T-cell (primary cell): ENCODE results near the gene ONECUT1. TPM values are rescaled to one million over a fixed set of nuclear protein-coding genes. Genes with fewer than 3 reads are reported as not detected.

Experiments used
- ATAC-seq, 4 experiments: fragments of 200-7000 bp in 3 of 4; fragments of 150-1000 bp in 1 of 4; cut with Tn5 transposase; replicated peaks in 1 of 4; 1 replicate in 3 of 4; 2 replicates in 1 of 4; pipeline ENCODE4 v1.10.0; 2021; ENCODE audit warnings: moderate library complexity in 3 of 4, mild to moderate bottlenecking in 2 of 4, moderate number of reproducible peaks in 1 of 4
- CTCF ChIA-PET, 2 donors: fragments of 300-600 bp; sonication (Branson Sonifier 250); formaldehyde crosslinking; loops; one replicate each; lab custom pipeline; 2022; ENCODE audit warnings: antibody characterized with exemption in 2 of 2; lab: Charles Lee
- POLR2A ChIA-PET, 2 donors: fragments of 300-600 bp; sonication (Branson Sonifier 250); formaldehyde crosslinking; loops; one replicate each; lab custom pipeline; 2022; ENCODE audit warnings: antibody characterized with exemption in 2 of 2; lab: Charles Lee
- DNase-seq, 35 experiments: peaks; one replicate each; pipeline versions ENCODE4 v3.0.0 to v3.0.0-alpha.2; 2013 to 2023
- H3K27ac ChIP-seq: one replicate; pipeline ENCODE4 v1.5.1; 2013; ENCODE audit warnings: low read length
- H3K27me3 ChIP-seq, 2 experiments: replicated peaks in 1 of 2; 1 replicate in 1 of 2; 2 replicates in 1 of 2; pipeline versions ENCODE4 v1.6.1 to v1.7.0; 2013; ENCODE audit warnings: low read length in 1 of 2, mixed read lengths in 1 of 2; ENCODE audit not compliant: control insufficient read depth in 2 of 2, insufficient read depth in 2 of 2; ENCODE audit errors: extremely low read depth in 1 of 2
- H3K36me3 ChIP-seq, 2 donors: 1 replicate in 1 of 2; 2 replicates in 1 of 2; pipeline versions ENCODE4 v1.6.1 to v1.7.0; 2013; ENCODE audit warnings: low read length in 1 of 2; ENCODE audit not compliant: control insufficient read depth in 2 of 2, insufficient read depth in 1 of 2; ENCODE audit errors: extremely low read depth in 1 of 2
- H3K4me1 ChIP-seq, 2 experiments: 1 replicate in 1 of 2; 2 replicates in 1 of 2; pipeline versions ENCODE4 v1.6.1 to v1.7.0; 2013; ENCODE audit warnings: low read length in 2 of 2, mixed read lengths in 1 of 2; ENCODE audit not compliant: insufficient read depth in 2 of 2, control insufficient read depth in 1 of 2; ENCODE audit errors: extremely low read depth in 1 of 2
- H3K4me3 ChIP-seq, 2 donors: 1 replicate in 1 of 2; 2 replicates in 1 of 2; pipeline versions ENCODE4 v1.5.1 to v1.7.0; 2013; ENCODE audit warnings: mild to moderate bottlenecking in 2 of 2, low read length in 1 of 2, moderate library complexity in 1 of 2; ENCODE audit not compliant: control insufficient read depth in 1 of 2; ENCODE audit errors: extremely low read depth in 1 of 2
- H3K9me3 ChIP-seq: 2 replicates; pipeline ENCODE4 v1.7.0; 2013
- H3K27ac Mint-ChIP-seq, 2 donors: one replicate each; pipeline ENCODE4 v1.8.0; 2020 to 2021; ENCODE audit warnings: mild to moderate bottlenecking in 2 of 2, mixed read lengths in 2 of 2
- H3K27me3 Mint-ChIP-seq, 2 donors: one replicate each; pipeline ENCODE4 v1.8.0; 2021 to 2022; ENCODE audit warnings: mixed read lengths in 2 of 2
- H3K36me3 Mint-ChIP-seq: one replicate; pipeline ENCODE4 v1.8.0; 2021; ENCODE audit warnings: mixed read lengths
- H3K4me1 Mint-ChIP-seq, 3 donors: one replicate each; pipeline ENCODE4 v1.8.0; 2020 to 2022; ENCODE audit warnings: mixed read lengths in 3 of 3, mild to moderate bottlenecking in 1 of 3
- H3K4me3 Mint-ChIP-seq, 3 donors: one replicate each; pipeline ENCODE4 v1.8.0; 2020 to 2022; ENCODE audit warnings: mild to moderate bottlenecking in 3 of 3, mixed read lengths in 3 of 3, moderate library complexity in 3 of 3
- H3K9me3 Mint-ChIP-seq, 3 donors: one replicate each; pipeline ENCODE4 v1.8.0; 2020 to 2022; ENCODE audit warnings: mixed read lengths in 3 of 3
- WGBS: methylation state at CpG from one replicate; pipeline ENCODE4 v1.1.5; 2013; ENCODE audit warnings: missing lambda C conversion rate; ENCODE audit not compliant: insufficient coverage; 5-methylcytosine and 5-hydroxymethylcytosine counted together
- total RNA-seq, 35 experiments: library from RNA in 6 of 35; stranded (reverse) in 6 of 35; fragments of 120-200 nt in 1 of 35; gene quantifications; one replicate each; pipeline versions ENCODE4 v1.2.1 to v1.2.4 and lab custom pipeline; 2013 to 2026

The ONECUT1 gene
- total RNA-seq, 5 donors from 2014 or later (not counting 1 experiment from before 2014, with no cell fraction given) = 0.13 TPM; not detected in 4

GRCh38 chr15:52717481-52717880 is 72.7 kb downstream of the ONECUT1 start:
- ChIA-PET POLR2A (no interaction called here), CTCF (no interaction called here)
- H3K4me3 ChIP-seq = no peak overlapping the region
- DNase-seq (no peak), ATAC-seq (no peak)
- Mint-ChIP-seq H3K4me1 (no peaks in the 10 kb centered on the region), H3K27me3 (no peaks in the 10 kb centered on the region), H3K36me3 (no peaks in the 10 kb centered on the region), H3K27ac (no peak overlapping the region), H3K4me3 (no peak overlapping the region), H3K9me3 (no peaks in the 10 kb centered on the region)
- H3K27me3 ChIP-seq = peaks cover 0 to 2% of the 10 kb centered on the region in 2 experiments
- no peak overlapping the region for H3K27ac ChIP-seq
- 80% methylated on average over 1 of the region's 6 CpGs for WGBS
- no peaks in the 10 kb centered on the region for H3K36me3 ChIP-seq
- H3K9me3 ChIP-seq = no peaks in the 10 kb centered on the region
- no peaks in the 10 kb centered on the region for H3K4me1 ChIP-seq

DNA sequence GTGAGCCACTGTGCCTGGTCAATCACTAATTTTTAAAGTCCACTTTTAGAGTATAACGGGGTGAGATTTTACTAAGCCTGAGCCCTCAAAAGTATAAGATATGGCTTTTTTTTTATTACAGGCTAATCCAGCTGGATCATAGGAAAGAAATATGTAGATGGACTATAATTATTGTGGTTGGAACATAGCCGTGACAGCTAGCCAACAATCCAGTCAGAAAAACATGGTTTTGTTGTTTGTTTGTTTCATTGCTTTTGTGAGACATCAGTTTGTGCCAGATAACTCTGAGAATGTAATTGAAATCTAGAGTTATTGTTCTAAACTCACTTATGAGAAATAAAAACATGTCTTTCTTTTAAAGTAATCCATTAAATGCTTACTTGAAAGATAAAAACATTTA is 73.6 kb downstream of the ONECUT1 start:
- Histone ChIP-seq H3K4me3 (no peak overlapping the region), H3K9me3 (no peaks in the 10 kb centered on the region), H3K36me3 (no peaks in the 10 kb centered on the region), H3K27ac (no peak overlapping the region), H3K4me1 (no peaks in the 10 kb centered on the region), H3K27me3 (peaks cover 0 to 2% of the 10 kb centered on the region in 2 experiments)
- ChIA-PET POLR2A (no interaction called here), CTCF (no interaction called here)
- Mint-ChIP-seq H3K4me3 (no peak overlapping the region), H3K4me1 (no peaks in the 10 kb centered on the region), H3K36me3 (no peaks in the 10 kb centered on the region), H3K27me3 (no peaks in the 10 kb centered on the region), H3K9me3 (no peaks in the 10 kb centered on the region), H3K27ac (no peak overlapping the region)
- DNase-seq = no peak
- WGBS = 0% methylated on average over 1 of the region's 2 CpGs
- no peak for ATAC-seq

- no peak for ATAC-seq
- no peaks in the 10 kb centered on the region for H3K9me3 Mint-ChIP-seq
- Histone ChIP-seq H3K27ac (no peak overlapping the region), H3K27me3 (peaks cover 0 to 2% of the 10 kb centered on the region in 2 experiments), H3K36me3 (no peaks in the 10 kb centered on the region), H3K9me3 (no peaks in the 10 kb centered on the region), H3K4me1 (no peaks in the 10 kb centered on the region), H3K4me3 (no peak overlapping the region)
- no peak overlapping the region for H3K4me3 Mint-ChIP-seq
- WGBS = 93% methylated on average over 3 of the region's 5 CpGs
- H3K4me1 Mint-ChIP-seq = no peaks in the 10 kb centered on the region
- no peaks in the 10 kb centered on the region for H3K27me3 Mint-ChIP-seq
- ChIA-PET POLR2A (no interaction called here), CTCF (no interaction called here)
- H3K36me3 Mint-ChIP-seq = no peaks in the 10 kb centered on the region
- DNase-seq = no peak
- H3K27ac Mint-ChIP-seq = no peak overlapping the region
Observed at GRCh38 chr15:52715411-52715810, 74.7 kb downstream of the ONECUT1 start.

- ATAC-seq (no peak), DNase-seq (no peak)
- Mint-ChIP-seq H3K4me1 (no peaks in the 10 kb centered on the region), H3K4me3 (no peak overlapping the region), H3K27me3 (no peaks in the 10 kb centered on the region), H3K27ac (no peak overlapping the region), H3K9me3 (no peaks in the 10 kb centered on the region), H3K36me3 (no peaks in the 10 kb centered on the region)
- Histone ChIP-seq H3K27me3 (peaks cover 0 to 2% of the 10 kb centered on the region in 2 experiments), H3K36me3 (no peaks in the 10 kb centered on the region), H3K9me3 (no peaks in the 10 kb centered on the region), H3K4me3 (no peak overlapping the region), H3K4me1 (no peaks in the 10 kb centered on the region), H3K27ac (no peak overlapping the region)
- WGBS = 71% methylated on average over 2 of the region's 3 CpGs
- POLR2A ChIA-PET = no interaction called here
- CTCF ChIA-PET = no interaction called here
Observed at GRCh38 chr15:52714968-52715367, 75.2 kb downstream of the ONECUT1 start.

GRCh38 chr15:52710708-52711389 is 79.3 kb downstream of the ONECUT1 start:
- no peaks in the 10 kb centered on the region for H3K36me3 ChIP-seq
- no peak overlapping the region for H3K4me3 ChIP-seq
- H3K9me3 ChIP-seq = no peaks in the 10 kb centered on the region
- no peaks in the 10 kb centered on the region for H3K27me3 ChIP-seq
- WGBS = 100% methylated on average over 1 of the region's 2 CpGs
- no peaks in the 10 kb centered on the region for H3K4me1 Mint-ChIP-seq
- no peak for DNase-seq
- H3K27ac Mint-ChIP-seq = no peak overlapping the region
- H3K4me3 Mint-ChIP-seq = no peak overlapping the region
- ChIA-PET CTCF (no interaction called here), POLR2A (interaction anchor here in 1 of 2 donors (0.6 kb wide), 1 partner anchor 16 kb away, joined by 3 read pairs; no protein-coding TSS in a partner anchor)
- no peaks in the 10 kb centered on the region for H3K9me3 Mint-ChIP-seq
- no peaks in the 10 kb centered on the region for H3K27me3 Mint-ChIP-seq
- H3K4me1 ChIP-seq = no peaks in the 10 kb centered on the region
- no peak for ATAC-seq
- no peak overlapping the region for H3K27ac ChIP-seq
- H3K36me3 Mint-ChIP-seq = no peaks in the 10 kb centered on the region

- WGBS = 91% methylated on average over 1 of the region's 1 CpG
- Mint-ChIP-seq H3K4me1 (no peaks in the 10 kb centered on the region), H3K36me3 (no peaks in the 10 kb centered on the region), H3K4me3 (no peak overlapping the region), H3K27ac (no peak overlapping the region), H3K27me3 (no peaks in the 10 kb centered on the region), H3K9me3 (no peaks in the 10 kb centered on the region)
- Histone ChIP-seq H3K9me3 (no peaks in the 10 kb centered on the region), H3K4me3 (no peak overlapping the region), H3K4me1 (no peaks in the 10 kb centered on the region), H3K27me3 (no peaks in the 10 kb centered on the region), H3K36me3 (no peaks in the 10 kb centered on the region), H3K27ac (no peak overlapping the region)
- CTCF ChIA-PET = interaction anchor here in 1 of 2 donors (0.7 to 0.8 kb wide), 2 partner anchors 20 to 51 kb away, joined by 3 read pairs; no protein-coding TSS in a partner anchor
- DNase-seq (no peak), ATAC-seq (no peak)
- POLR2A ChIA-PET = interaction anchor here (0.5 to 0.6 kb wide), 2 partner anchors 65 to 469 kb away, joined by 3 to 7 read pairs; no protein-coding TSS in a partner anchor
Observed at GRCh38 chr15:52710050-52710707, 80.0 kb downstream of the ONECUT1 start.
